Neutrophil (primary cell): ENCODE results near the gene PRKN.

ENCODE experiments used
- H3K27ac ChIP-seq: fragments of 200-600 bp; sonication (generic); 2 replicates; pipeline ENCODE4 v1.5.1; 2016; ENCODE audit warnings: mild to moderate bottlenecking, moderate library complexity
- H3K27me3 ChIP-seq: fragments of 200-600 bp; sonication (generic); 2 replicates; pipeline ENCODE4 v1.6.0; 2016; ENCODE audit warnings: mild to moderate bottlenecking
- H3K36me3 ChIP-seq: fragments of 200-600 bp; sonication (generic); 2 replicates; pipeline ENCODE4 v1.5.1; 2017
- H3K4me1 ChIP-seq, 2 experiments: fragments of 200-600 bp in 1 of 2; sonication (generic) in 1 of 2; 1 replicate in 1 of 2; 2 replicates in 1 of 2; pipeline versions ENCODE4 v1.5.1 to v1.6.1; 2013 to 2016; ENCODE audit warnings: low read depth in 1 of 2, low read length in 1 of 2, mild to moderate bottlenecking in 1 of 2, moderate library complexity in 1 of 2; ENCODE audit not compliant: control insufficient read depth in 1 of 2, insufficient read depth in 1 of 2
- H3K4me3 ChIP-seq, 2 experiments: fragments of 200-600 bp in 1 of 2; sonication (generic) in 1 of 2; 1 replicate in 1 of 2; 2 replicates in 1 of 2; pipeline ENCODE4 v1.5.1; 2013 to 2016; ENCODE audit warnings: low read depth in 1 of 2, low read length in 1 of 2, mild to moderate bottlenecking in 1 of 2, moderate library complexity in 1 of 2
- H3K9me3 ChIP-seq: fragments of 200-600 bp; sonication (generic); 2 replicates; pipeline ENCODE4 v1.5.1; 2016
- CTCF ChIP-seq: fragments of 200-600 bp; sonication (generic); IDR thresholded peaks from 2 replicates; pipeline ENCODE4 v1.5.1; 2016; ENCODE audit warnings: antibody characterized with exemption

The PRKN gene

GRCh38 chr6:162712694-162713093 is 14.9 kb downstream of the PRKN start:
- Histone ChIP-seq H3K36me3 (no peaks in the 10 kb centered on the region), H3K27ac (no peak overlapping the region), H3K9me3 (no peaks in the 10 kb centered on the region), H3K4me3 (no peak overlapping the region), H3K27me3 (no peaks in the 10 kb centered on the region), H3K4me1 (peaks cover 0 to 5% of the 10 kb centered on the region in 2 experiments)
- no peak for TF ChIP-seq CTCF

GRCh38 chr6:162711376-162711775 is 16.2 kb downstream of the PRKN start:
- Histone ChIP-seq H3K4me1 (peaks cover 0 to 5% of the 10 kb centered on the region in 2 experiments), H3K4me3 (no peak overlapping the region), H3K27ac (no peak overlapping the region), H3K27me3 (no peaks in the 10 kb centered on the region), H3K9me3 (no peaks in the 10 kb centered on the region), H3K36me3 (no peaks in the 10 kb centered on the region)
- TF ChIP-seq CTCF = no peak

- no peaks in the 10 kb centered on the region for H3K27me3 ChIP-seq
Observed at GRCh38 chr6:162710936-162711335, 16.6 kb downstream of the PRKN start.

GRCh38 chr6:162710419-162710818 is 17.1 kb downstream of the PRKN start:
- no peak for TF ChIP-seq CTCF
- no peaks in the 10 kb centered on the region for H3K9me3 ChIP-seq
- no peak overlapping the region for H3K4me3 ChIP-seq

More at GRCh38 chr6:162710936-162711335, 16.6 kb downstream of the PRKN start:
- TF ChIP-seq CTCF = no peak
- Histone ChIP-seq H3K4me1 (peaks cover 0 to 5% of the 10 kb centered on the region in 2 experiments), H3K36me3 (no peaks in the 10 kb centered on the region), H3K4me3 (no peak overlapping the region), H3K27ac (no peak overlapping the region), H3K9me3 (no peaks in the 10 kb centered on the region)

GRCh38 chr6:162709431-162709830 is 18.1 kb downstream of the PRKN start:
- Histone ChIP-seq H3K27me3 (no peaks in the 10 kb centered on the region), H3K36me3 (no peaks in the 10 kb centered on the region)
- no peak for TF ChIP-seq CTCF

More at GRCh38 chr6:162710419-162710818, 17.1 kb downstream of the PRKN start:
- H3K36me3 ChIP-seq = no peaks in the 10 kb centered on the region
- H3K4me1 ChIP-seq = peaks cover 0 to 5% of the 10 kb centered on the region in 2 experiments
- H3K27ac ChIP-seq = no peak overlapping the region
- H3K27me3 ChIP-seq = no peaks in the 10 kb centered on the region

GRCh38 chr6:162708971-162709370 is 18.6 kb downstream of the PRKN start:
- Histone ChIP-seq H3K4me3 (no peak overlapping the region), H3K4me1 (peaks cover 0 to 5% of the 10 kb centered on the region in 2 experiments), H3K27me3 (no peaks in the 10 kb centered on the region), H3K9me3 (no peaks in the 10 kb centered on the region), H3K36me3 (no peaks in the 10 kb centered on the region), H3K27ac (no peak overlapping the region)
- no peak for TF ChIP-seq CTCF

More at GRCh38 chr6:162709431-162709830, 18.1 kb downstream of the PRKN start:
- H3K4me1 ChIP-seq = peaks cover 0 to 5% of the 10 kb centered on the region in 2 experiments
- no peaks in the 10 kb centered on the region for H3K9me3 ChIP-seq
- no peak overlapping the region for H3K4me3 ChIP-seq
- H3K27ac ChIP-seq = no peak overlapping the region
